ENCODE results near the gene SUCLG1. TPM values are rescaled to one million over a fixed set of nuclear protein-coding genes. Genes with fewer than 3 reads are reported as not detected.

Gene SUCLG1
- total RNA-seq, 2 experiments from 2014 or later, result 34.2 to 37.1 TPM

DNA sequence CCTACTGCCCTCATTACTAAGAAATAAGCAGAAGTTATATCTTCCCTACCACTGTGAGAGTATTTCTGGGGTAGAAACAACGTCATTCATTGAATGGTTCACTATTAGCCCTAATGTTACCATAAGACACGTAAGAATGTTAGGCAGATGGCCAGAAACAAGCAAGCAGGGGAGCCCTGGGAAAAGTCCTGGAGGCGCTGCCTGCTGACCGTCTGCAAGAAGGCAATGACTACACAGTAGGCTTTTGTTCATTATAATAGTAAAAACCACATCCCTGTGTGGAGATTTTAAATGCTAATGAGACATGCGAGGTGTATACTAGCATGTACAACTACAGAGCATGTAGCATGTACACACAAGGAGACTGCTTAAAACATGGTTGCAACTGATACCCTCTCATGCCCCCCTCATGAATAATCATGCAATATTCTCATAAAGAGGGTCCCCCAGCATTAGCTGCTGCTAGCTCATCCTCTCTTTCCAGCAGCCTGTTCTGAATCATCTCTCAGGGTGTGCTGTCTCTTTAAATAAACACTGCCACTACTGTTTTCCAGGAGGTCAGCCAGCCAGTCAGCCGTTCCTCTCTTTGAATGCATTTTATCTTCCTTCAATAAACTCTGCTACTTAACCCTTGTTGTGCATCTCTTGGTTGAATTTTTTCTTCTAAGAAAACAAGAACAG lies 23.6 kb downstream of the SUCLG1 start:
- Histone ChIP-seq H3K4me3 (ENCODE audit: low read length) (no peak overlapping the region), H3K4me1 (ENCODE audit: insufficient read depth, low read length) (no peaks in the 10 kb centered on the region), H3K27ac (ENCODE audit: low read depth in 1 of 2, low read length in 2 of 2) (no peak overlapping the region), H3K27me3 (ENCODE audit: control insufficient read depth in 1 of 2, insufficient read depth in 2 of 2, low read length in 2 of 2) (no peaks in the 10 kb centered on the region), H3K9me3 (ENCODE audit: control insufficient read depth in 1 of 2, insufficient read depth in 1 of 2, low read length in 2 of 2) (no peaks in the 10 kb centered on the region), H3K36me3 (ENCODE audit: insufficient read depth, low read length) (peaks cover 73% of the 10 kb centered on the region)
- ChIA-PET POLR2A (no interaction called here), CTCF (no interaction called here)
- TF ChIP-seq, protein P1, sequence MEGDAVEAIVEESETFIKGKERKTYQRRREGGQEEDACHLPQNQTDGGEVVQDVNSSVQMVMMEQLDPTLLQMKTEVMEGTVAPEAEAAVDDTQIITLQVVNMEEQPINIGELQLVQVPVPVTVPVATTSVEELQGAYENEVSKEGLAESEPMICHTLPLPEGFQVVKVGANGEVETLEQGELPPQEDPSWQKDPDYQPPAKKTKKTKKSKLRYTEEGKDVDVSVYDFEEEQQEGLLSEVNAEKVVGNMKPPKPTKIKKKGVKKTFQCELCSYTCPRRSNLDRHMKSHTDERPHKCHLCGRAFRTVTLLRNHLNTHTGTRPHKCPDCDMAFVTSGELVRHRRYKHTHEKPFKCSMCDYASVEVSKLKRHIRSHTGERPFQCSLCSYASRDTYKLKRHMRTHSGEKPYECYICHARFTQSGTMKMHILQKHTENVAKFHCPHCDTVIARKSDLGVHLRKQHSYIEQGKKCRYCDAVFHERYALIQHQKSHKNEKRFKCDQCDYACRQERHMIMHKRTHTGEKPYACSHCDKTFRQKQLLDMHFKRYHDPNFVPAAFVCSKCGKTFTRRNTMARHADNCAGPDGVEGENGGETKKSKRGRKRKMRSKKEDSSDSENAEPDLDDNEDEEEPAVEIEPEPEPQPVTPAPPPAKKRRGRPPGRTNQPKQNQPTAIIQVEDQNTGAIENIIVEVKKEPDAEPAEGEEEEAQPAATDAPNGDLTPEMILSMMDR (IDR thresholded peaks at IDR 0.05), result no peak
- H3K27me3 Mint-ChIP-seq, result no peaks in the 10 kb centered on the region
- H3K36me3 Mint-ChIP-seq (ENCODE audit: low read depth), result peaks cover 85% of the 10 kb centered on the region
- intact Hi-C loops (cut with DNase I, micrococcal nuclease), result no loop called here
- H3K27ac Mint-ChIP-seq, result no peak overlapping the region
- DNase-seq (no peak), ATAC-seq (ENCODE audit: poor library complexity) (no peak)
- no peaks in the 10 kb centered on the region for H3K4me1 Mint-ChIP-seq (ENCODE audit: low read depth)
- no peak overlapping the region for H3K4me3 Mint-ChIP-seq
- H3K9me3 Mint-ChIP-seq, result no peaks in the 10 kb centered on the region

DNA sequence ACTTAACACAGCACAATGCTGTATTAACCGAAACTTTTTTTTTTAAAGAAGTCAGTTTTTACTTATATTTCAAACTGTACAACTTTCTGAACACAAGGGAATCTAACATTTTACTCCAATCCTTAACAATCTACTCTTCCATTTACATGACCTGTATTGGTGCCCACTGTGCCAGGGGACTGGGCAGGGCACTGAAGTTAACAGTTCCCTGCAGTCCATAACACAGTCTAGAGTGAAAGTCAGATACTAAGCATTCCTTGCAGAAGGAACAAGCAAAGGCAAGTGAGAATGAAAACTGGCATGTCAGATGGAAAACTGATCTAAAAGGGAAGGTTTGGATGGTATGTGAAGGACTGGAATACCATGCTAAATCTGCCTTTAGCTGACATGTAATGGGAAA lies 29.8 kb downstream of the SUCLG1 start:
- H3K36me3 ChIP-seq (ENCODE audit: insufficient read depth, low read length), result peaks cover 72% of the 10 kb centered on the region
- intact Hi-C loops (cut with DNase I, micrococcal nuclease), result no loop called here
- POLR2A ChIA-PET, result no interaction called here

DNA sequence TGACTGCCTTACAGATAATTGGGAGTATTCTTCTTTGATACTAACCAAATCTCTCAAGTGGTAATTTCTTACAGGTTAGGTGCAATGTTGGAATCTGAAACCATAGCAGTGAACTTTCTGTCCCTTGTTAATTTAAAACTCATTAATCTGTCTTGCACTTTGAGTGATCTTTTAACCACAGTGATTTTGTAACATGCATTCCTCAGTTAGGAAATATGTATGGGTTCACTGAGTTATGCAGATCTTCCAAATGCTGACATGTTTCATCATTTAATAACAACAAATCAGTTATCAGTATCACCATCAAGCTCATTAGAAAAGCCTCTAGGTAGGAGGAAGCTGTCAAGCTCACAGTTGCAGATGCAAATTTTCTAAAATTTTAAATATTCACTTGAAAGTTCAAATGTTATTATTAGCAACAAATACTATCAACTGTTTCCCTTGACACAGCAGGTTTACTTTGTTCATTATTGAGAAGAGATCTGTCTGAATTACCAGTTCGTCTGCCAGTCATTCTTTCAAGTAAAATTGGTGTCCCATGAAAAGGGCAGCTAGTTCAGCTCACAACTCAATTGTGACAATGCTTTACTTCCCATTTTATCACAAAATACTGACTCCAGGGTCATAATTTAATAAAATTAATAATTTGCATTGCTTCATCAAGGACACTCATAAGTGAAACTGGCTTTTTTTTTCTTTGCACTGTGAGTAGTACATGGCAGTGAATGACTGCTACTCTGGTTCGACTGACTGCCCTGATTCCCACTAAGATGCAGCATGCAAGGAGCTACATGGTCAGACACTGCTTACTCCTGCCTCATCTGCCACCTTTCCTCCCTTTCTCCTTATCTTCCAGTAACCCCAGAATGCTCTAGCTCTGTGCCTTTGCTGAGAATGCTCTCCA lies 31.6 kb downstream of the SUCLG1 start:
- ATAC-seq (ENCODE audit: poor library complexity) (no peak), DNase-seq (no peak)
- Histone ChIP-seq H3K27me3 (ENCODE audit: control insufficient read depth in 1 of 2, insufficient read depth in 2 of 2, low read length in 2 of 2) (no peaks in the 10 kb centered on the region), H3K36me3 (ENCODE audit: insufficient read depth, low read length) (peaks cover 70% of the 10 kb centered on the region), H3K4me3 (ENCODE audit: low read length) (no peak overlapping the region), H3K27ac (ENCODE audit: low read depth in 1 of 2, low read length in 2 of 2) (no peak overlapping the region), H3K4me1 (ENCODE audit: insufficient read depth, low read length) (no peaks in the 10 kb centered on the region), H3K9me3 (ENCODE audit: control insufficient read depth in 1 of 2, insufficient read depth in 1 of 2, low read length in 2 of 2) (no peaks in the 10 kb centered on the region)
- intact Hi-C loops (cut with DNase I, micrococcal nuclease), result no loop called here
- Mint-ChIP-seq H3K4me3 (no peak overlapping the region), H3K36me3 (ENCODE audit: low read depth) (peaks cover 84% of the 10 kb centered on the region), H3K27ac (no peak overlapping the region), H3K4me1 (ENCODE audit: low read depth) (no peaks in the 10 kb centered on the region), H3K27me3 (no peaks in the 10 kb centered on the region), H3K9me3 (no peaks in the 10 kb centered on the region)
- ChIA-PET CTCF (no interaction called here), POLR2A (interaction anchor here (0.7 kb wide), 1 partner anchor 662 kb away, joined by 3 read pairs; no protein-coding TSS in a partner anchor)
- TF ChIP-seq, protein P1 (IDR thresholded peaks at IDR 0.05), result no peak

More for the DNA sequence above, 29.8 kb downstream of the SUCLG1 start:
- Mint-ChIP-seq H3K9me3 (no peaks in the 10 kb centered on the region), H3K4me1 (ENCODE audit: low read depth) (no peaks in the 10 kb centered on the region), H3K4me3 (no peak overlapping the region), H3K27me3 (no peaks in the 10 kb centered on the region), H3K27ac (no peak overlapping the region), H3K36me3 (ENCODE audit: low read depth) (peaks cover 83% of the 10 kb centered on the region)
- CTCF ChIA-PET, result no interaction called here
- Histone ChIP-seq H3K4me3 (ENCODE audit: low read length) (no peak overlapping the region), H3K9me3 (ENCODE audit: control insufficient read depth in 1 of 2, insufficient read depth in 1 of 2, low read length in 2 of 2) (no peaks in the 10 kb centered on the region), H3K4me1 (ENCODE audit: insufficient read depth, low read length) (no peaks in the 10 kb centered on the region), H3K27ac (ENCODE audit: low read depth in 1 of 2, low read length in 2 of 2) (no peak overlapping the region), H3K27me3 (ENCODE audit: control insufficient read depth in 1 of 2, insufficient read depth in 2 of 2, low read length in 2 of 2) (no peaks in the 10 kb centered on the region)
- ATAC-seq (ENCODE audit: poor library complexity), result no peak
- DNase-seq, result no peak
- TF ChIP-seq, protein P1 (IDR thresholded peaks at IDR 0.05), result no peak
